GM12892 (cell line): ENCODE data around the gene CYCS.

ENCODE experiments used
- POLR2A ChIP-seq: IDR thresholded peaks from 2 replicates; pipeline ENCODE4 v1.6.1; 2011; ENCODE audit warnings: low read depth, low read length, control low read depth
- POLR2AphosphoS5 ChIP-seq: IDR thresholded peaks from 2 replicates; pipeline ENCODE4 v1.6.1; 2011; ENCODE audit warnings: low read depth, low read length, control low read depth

GRCh38 chr7:25109276-25109675, 15.8 kb downstream of the CYCS start:
- TF ChIP-seq POLR2A, result no peak
- no peak for TF ChIP-seq POLR2AphosphoS5
